ENCODE results near the gene NHS. TPM values are rescaled to one million over a fixed set of nuclear protein-coding genes. Genes with fewer than 3 reads are reported as not detected.

NHS gene
- polyA plus RNA-seq, 6 donors from 2014 or later, result not detected

DNA sequence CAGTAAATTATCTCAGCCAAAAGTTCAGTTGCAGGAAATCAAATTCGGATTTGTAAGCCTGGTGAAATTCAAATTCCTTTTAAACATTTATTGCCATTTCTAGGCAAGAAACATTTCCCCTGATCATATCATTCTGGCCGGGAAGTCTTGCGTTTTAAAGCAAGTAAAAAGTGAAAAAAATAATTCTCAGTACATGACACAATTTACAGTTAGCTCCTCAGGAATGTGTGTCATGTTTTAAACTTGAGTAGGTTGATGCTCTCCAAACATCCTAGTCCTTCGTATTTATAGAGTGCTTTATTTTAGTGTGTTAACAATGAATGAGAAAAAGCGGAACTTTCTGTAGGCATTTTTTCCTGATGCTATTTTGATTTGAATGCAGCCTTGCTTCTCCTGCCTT lies 204.0 kb downstream of the NHS start:
- peaks cover 14 to 37% (median 16%) of the 10 kb centered on the region in 3 donors for H3K27me3 Mint-ChIP-seq
- no peak overlapping the region for H3K27ac Mint-ChIP-seq

DNA sequence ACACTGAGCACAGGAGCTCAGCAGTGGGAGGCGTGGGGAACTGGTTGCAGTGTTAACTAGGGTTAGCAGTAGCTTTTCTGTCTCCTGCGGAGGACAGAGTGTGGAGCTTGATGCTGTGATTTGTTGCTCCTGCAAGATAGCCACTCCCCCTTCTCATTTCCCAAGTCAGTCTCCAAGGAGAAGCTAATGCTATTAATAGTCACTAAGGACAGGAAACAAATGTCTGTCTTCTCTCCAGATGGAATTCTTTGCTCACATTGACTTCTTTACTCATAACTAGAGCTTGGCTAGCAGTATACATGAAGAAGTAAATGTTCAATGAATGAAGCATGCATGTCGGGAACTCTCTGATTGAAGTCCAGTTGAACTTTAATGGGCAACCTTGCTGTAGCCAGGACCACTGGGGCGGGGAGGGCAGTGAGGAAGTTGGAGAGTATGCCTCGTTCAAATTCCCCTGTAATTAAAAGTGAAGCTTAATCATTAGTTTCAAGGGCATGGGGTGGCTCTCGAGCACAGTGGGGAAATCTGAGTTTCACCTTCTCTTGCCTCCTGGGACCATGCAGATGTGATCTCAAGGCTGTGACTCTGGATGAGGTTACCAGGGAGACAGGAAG lies 205.6 kb downstream of the NHS start:
- Mint-ChIP-seq H3K4me3 (no peak overlapping the region), H3K27ac (peak overlapping the region in 1 of 6 donors; percentile 18), H3K9me3 (peaks cover 0 to 6% (median under 1%) of the 10 kb centered on the region in 7 donors), H3K27me3 (peaks cover 7 to 30% (median 9%) of the 10 kb centered on the region in 3 donors), H3K4me1 (no peaks in the 10 kb centered on the region), H3K36me3 (no peaks in the 10 kb centered on the region)
- ATAC-seq (ENCODE audit: low read depth in 2 of 2) (no peak), DNase-seq (no peak)

More for the DNA sequence above, 204.0 kb downstream of the NHS start:
- DNase-seq (no peak), ATAC-seq (ENCODE audit: low read depth in 2 of 2) (no peak)
- no peaks in the 10 kb centered on the region for H3K4me1 Mint-ChIP-seq
- H3K4me3 Mint-ChIP-seq, result no peak overlapping the region
- peaks cover 0 to 11% (median 4%) of the 10 kb centered on the region in 7 donors for H3K9me3 Mint-ChIP-seq
- H3K36me3 Mint-ChIP-seq, result peaks cover 0 to 5% of the 10 kb centered on the region in 2 donors

DNA sequence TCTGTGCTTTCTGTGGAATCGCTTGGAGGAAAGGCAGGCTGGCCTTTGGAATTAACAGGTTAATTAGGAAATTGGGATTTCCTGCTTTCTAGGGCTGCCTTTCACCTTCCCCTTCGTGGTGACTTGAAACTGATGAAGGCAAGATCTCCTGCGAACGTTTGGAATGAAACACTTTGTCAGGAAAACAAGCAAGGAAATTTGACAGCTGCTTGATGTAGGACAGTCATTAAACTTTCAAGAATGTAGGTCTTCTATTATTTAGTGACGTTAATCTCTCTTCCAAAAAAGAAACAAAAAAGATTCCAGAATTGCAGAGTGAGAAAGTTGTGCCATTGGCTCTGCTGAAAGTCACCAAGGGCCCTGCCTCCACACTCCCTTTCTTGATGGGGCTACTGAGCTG lies 206.6 kb downstream of the NHS start:
- H3K9me3 Mint-ChIP-seq, result peaks cover 0 to 7% (median 0%) of the 10 kb centered on the region in 7 donors
- H3K27ac Mint-ChIP-seq, result no peak overlapping the region
- no peak overlapping the region for H3K4me3 Mint-ChIP-seq
- no peaks in the 10 kb centered on the region for H3K36me3 Mint-ChIP-seq
- peaks cover 0 to 26% (median 6%) of the 10 kb centered on the region in 3 donors for H3K27me3 Mint-ChIP-seq
- ATAC-seq (ENCODE audit: low read depth in 2 of 2), result no peak
- H3K4me1 Mint-ChIP-seq, result no peaks in the 10 kb centered on the region
- no peak for DNase-seq

DNA sequence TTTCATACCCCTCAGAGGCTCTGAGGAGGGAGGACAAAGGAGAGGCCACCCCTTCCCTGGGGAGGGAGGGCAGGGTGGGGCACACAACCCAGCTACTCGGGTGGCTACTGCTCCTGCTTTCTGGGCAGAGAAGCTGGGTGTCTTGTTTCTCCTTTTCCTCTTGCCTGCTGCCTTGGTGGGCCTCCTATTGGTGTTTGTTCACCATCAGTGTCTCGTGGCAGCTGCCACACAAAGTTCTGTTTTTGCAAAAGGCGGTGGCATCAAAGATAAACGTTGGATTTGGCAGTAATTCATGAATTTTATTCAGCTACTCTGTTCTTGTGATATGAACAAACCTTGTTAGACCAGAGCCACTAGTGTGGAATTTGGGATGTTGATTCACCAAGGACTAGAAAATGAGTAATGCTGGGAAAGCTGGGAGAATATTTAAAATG lies 209.3 kb downstream of the NHS start:
- H3K4me3 Mint-ChIP-seq, result no peak overlapping the region
- no peaks in the 10 kb centered on the region for H3K4me1 Mint-ChIP-seq
- H3K27ac Mint-ChIP-seq, result no peak overlapping the region
- no peak for DNase-seq
- ATAC-seq (ENCODE audit: low read depth in 2 of 2), result no peak
- H3K9me3 Mint-ChIP-seq, result peaks cover 0 to 7% (median 0%) of the 10 kb centered on the region in 7 donors
- peaks cover 0 to 23% (median 6%) of the 10 kb centered on the region in 3 donors for H3K27me3 Mint-ChIP-seq
- no peaks in the 10 kb centered on the region for H3K36me3 Mint-ChIP-seq

DNA sequence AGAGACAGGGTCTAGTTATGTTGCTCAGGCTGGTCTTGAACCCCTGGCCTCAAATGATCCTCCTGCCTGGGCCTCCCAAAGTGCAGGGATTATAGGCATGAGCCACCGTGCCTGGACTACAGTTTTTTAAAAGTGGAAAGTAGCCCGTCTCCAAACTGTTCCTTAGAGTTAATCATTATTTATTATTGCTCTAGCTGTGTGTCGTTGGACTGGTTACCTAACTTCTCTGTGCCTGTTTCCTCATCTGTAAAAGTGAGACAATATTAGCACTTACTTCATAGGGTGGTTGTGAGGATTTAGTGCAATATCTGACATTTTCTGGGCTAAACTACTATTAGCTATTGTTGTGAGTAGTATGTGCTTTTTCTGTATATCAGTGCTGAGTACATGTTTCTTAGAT lies 210.0 kb downstream of the NHS start:
- ATAC-seq (ENCODE audit: low read depth in 2 of 2), result no peak
- Mint-ChIP-seq H3K27me3 (peaks cover 0 to 16% (median 6%) of the 10 kb centered on the region in 3 donors), H3K36me3 (no peaks in the 10 kb centered on the region), H3K4me1 (no peaks in the 10 kb centered on the region), H3K9me3 (peaks cover 0 to 7% (median 0%) of the 10 kb centered on the region in 7 donors), H3K4me3 (no peak overlapping the region), H3K27ac (no peak overlapping the region)
- DNase-seq, result no peak

DNA sequence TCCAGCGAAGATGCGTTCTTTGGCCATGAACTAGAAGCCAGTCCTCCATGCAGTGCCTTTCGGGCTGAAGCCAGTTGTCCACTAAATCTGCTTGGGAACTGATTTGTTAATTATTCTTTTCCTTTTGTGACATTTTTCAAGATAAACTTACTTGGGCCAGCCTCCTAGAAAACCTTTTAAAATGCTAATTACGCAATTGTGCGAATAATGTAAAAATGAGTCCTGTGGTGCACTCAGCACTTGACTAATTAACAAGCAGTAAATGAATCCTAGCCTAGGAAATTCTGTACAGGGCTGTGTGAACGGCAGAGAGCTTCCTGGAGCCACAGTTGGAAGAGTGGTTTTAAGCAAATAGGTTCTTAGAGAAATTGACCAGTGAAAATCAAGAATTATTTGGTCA lies 212.4 kb downstream of the NHS start:
- H3K4me3 Mint-ChIP-seq, result no peak overlapping the region
- H3K27ac Mint-ChIP-seq, result no peak overlapping the region
- no peaks in the 10 kb centered on the region for H3K4me1 Mint-ChIP-seq
- DNase-seq (no peak), ATAC-seq (ENCODE audit: low read depth in 2 of 2) (no peak)
- H3K36me3 Mint-ChIP-seq, result no peaks in the 10 kb centered on the region
- H3K9me3 Mint-ChIP-seq, result peaks cover 0 to 2% (median 0%) of the 10 kb centered on the region in 7 donors
- H3K27me3 Mint-ChIP-seq, result peaks cover 0 to 8% (median 3%) of the 10 kb centered on the region in 3 donors

DNA sequence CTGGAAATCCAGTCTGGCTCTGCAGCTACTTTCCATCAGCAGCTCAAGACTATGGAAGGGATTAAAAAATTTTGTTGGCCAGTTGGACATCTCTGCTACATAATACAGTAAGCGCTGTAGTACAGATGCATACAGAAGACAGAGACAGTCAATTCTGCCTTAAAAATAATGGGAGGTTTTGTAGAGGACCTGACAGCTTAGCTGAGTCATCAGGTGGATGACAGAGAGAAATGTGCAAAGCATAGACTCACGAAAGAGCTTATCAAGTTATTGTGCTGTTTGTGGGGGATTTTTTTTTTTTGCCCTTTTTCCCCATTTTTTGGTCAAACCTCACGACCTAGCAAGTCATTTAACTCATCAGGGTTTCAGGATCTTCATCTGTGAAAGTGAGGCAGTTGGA lies 213.3 kb downstream of the NHS start:
- Mint-ChIP-seq H3K27ac (no peak overlapping the region), H3K4me3 (no peak overlapping the region), H3K9me3 (peaks cover 0 to 2% (median 0%) of the 10 kb centered on the region in 7 donors), H3K27me3 (peaks cover 0 to 8% (median 3%) of the 10 kb centered on the region in 3 donors), H3K36me3 (no peaks in the 10 kb centered on the region), H3K4me1 (no peaks in the 10 kb centered on the region)
- ATAC-seq (ENCODE audit: low read depth in 2 of 2) (no peak), DNase-seq (no peak)

DNA sequence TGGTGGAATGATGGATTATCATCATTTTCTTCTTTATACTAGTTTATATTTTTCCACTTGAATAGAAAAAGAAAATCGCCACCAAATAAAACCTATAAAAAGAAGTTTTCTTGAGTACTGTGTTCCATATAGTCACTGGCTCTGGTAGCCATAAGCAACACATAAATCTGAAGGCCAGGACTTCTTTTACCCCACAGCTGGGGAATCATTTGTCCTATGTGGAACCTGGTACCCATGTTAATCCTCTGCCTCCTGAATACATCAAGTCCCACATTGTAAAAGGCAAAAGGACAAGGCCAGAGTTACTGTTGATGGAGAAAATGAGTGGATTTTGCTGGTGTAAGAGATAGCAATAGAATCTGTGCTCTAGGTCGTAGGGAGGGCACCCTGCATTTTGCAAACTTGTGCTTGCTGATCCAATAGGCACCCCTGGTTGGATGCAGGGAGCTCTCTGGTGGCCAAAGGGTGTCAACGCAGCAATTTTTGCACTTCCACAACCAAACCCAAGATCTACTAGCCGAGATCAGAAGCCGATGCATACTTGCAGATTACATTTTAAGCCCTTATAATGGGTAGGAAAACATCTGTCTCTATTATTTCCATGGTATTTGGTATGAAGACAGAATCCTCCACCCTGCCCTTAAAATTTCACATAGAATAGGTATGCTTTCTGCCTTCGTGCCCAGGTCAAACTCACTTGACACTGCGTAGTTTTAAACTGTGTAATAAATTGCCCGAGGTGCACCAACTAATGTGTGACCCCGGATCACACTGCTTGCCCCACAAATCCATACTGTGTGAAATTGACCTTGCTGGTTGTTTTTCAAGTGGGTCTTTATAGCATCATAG lies 216.1 kb downstream of the NHS start:
- H3K27me3 Mint-ChIP-seq, result peaks cover 0 to 20% (median 5%) of the 10 kb centered on the region in 3 donors
- H3K4me3 Mint-ChIP-seq, result no peak overlapping the region
- ATAC-seq (ENCODE audit: low read depth in 2 of 2), result no peak
- no peak overlapping the region for H3K27ac Mint-ChIP-seq
- H3K36me3 Mint-ChIP-seq, result no peaks in the 10 kb centered on the region
- peaks cover 0 to under 1% (median 0%) of the 10 kb centered on the region in 7 donors for H3K9me3 Mint-ChIP-seq
- DNase-seq, result no peak
- H3K4me1 Mint-ChIP-seq, result no peaks in the 10 kb centered on the region

DNA sequence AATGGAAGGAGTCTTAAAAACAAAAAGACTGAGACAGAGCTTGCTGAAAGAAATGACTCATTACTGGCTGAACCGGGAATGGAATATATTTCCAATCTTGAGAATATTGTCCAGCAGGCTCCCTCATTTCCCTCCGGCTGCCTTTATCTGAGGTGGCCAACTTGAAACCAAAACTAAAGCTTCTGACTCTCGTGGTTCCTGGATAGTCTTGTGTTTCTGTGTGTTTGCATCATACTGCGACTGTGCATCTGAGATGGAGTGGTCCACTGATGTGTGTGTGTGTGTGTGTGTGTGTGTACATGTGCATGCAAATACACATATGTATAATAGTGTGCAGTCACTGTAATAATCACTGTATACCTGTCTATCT lies 216.7 kb downstream of the NHS start:
- Mint-ChIP-seq H3K9me3 (no peaks in the 10 kb centered on the region), H3K4me1 (no peaks in the 10 kb centered on the region), H3K27me3 (peaks cover 0 to 25% (median 7%) of the 10 kb centered on the region in 3 donors), H3K27ac (no peak overlapping the region), H3K36me3 (no peaks in the 10 kb centered on the region), H3K4me3 (no peak overlapping the region)
- ATAC-seq (ENCODE audit: low read depth in 2 of 2) (no peak), DNase-seq (no peak)

DNA sequence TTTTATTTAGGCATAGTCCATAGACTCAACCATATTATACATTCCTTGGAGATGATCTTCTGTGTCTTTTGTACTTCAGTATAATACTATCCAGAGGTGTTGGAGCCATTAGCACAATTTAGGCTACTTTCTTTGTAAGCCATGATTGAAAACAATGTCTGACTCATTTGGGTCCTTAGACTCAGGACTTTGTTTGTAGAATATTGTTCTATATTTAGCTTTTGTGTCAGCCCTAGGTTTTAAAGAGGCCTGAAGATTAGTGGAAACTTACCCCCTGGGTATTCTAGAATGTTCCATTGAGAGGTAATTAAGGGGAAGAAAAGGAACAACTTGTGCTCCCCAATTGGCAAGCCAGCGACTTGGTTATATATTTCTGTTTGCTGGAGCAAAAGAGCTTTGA lies 217.1 kb downstream of the NHS start:
- Mint-ChIP-seq H3K27me3 (peaks cover 0 to 25% (median 7%) of the 10 kb centered on the region in 3 donors), H3K36me3 (no peaks in the 10 kb centered on the region), H3K4me1 (no peaks in the 10 kb centered on the region), H3K4me3 (no peak overlapping the region), H3K9me3 (no peaks in the 10 kb centered on the region), H3K27ac (no peak overlapping the region)
- DNase-seq (no peak), ATAC-seq (ENCODE audit: low read depth in 2 of 2) (no peak)

DNA sequence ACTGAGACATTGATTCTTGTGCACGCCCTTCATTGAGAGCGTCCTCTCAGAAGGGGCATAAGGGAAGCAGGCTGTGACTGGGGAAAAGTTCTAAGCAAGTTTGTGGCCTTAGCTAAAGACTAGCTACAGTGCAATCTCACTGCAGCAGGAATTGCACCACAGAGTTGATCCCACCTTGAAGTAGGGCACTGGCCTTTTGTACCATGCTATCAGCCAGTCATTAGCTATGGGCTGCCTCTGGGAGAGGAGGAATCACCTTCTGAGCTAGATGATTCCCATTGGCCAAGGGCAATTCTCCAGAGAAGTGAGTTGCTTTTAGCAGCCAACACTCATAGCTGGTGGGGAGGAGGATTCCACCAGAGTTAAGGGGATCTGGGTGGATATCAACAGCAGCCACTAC lies 219.7 kb downstream of the NHS start:
- H3K9me3 Mint-ChIP-seq, result no peaks in the 10 kb centered on the region
- peaks cover 6 to 34% (median 14%) of the 10 kb centered on the region in 3 donors for H3K27me3 Mint-ChIP-seq
- no peaks in the 10 kb centered on the region for H3K4me1 Mint-ChIP-seq
- ATAC-seq (ENCODE audit: low read depth in 2 of 2) (no peak), DNase-seq (no peak)
- H3K27ac Mint-ChIP-seq, result no peak overlapping the region
- no peak overlapping the region for H3K4me3 Mint-ChIP-seq
- no peaks in the 10 kb centered on the region for H3K36me3 Mint-ChIP-seq

DNA sequence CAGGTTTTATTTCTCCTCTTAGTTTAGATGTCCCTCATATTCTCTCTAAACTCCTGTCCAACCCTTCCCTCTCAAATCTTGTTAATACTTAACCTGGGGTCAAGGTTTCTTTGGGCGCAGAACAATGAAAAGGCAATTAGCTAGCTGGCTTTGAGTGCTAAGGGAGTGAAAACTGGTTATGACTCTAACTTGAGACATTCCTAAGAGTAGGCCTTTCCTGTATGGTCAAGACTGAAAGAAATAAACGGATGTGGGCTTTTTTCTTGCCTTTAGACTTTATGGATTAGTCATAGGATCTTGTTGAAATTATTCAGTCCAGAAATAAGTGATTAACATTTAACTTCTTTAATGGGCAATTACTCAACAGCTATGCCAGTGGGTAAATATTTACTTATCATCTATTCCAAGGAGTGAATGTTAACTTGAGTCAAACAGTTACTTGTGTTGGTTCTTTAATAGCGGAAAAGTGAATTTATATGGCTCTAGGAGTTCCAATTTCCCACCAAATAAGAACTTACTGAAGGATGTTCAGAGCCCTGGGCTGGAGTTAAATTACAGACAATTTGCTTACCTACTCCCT lies 220.5 kb downstream of the NHS start:
- Mint-ChIP-seq H3K27me3 (peaks cover 14 to 39% (median 14%) of the 10 kb centered on the region in 3 donors), H3K4me1 (no peaks in the 10 kb centered on the region), H3K27ac (no peak overlapping the region), H3K9me3 (peaks cover 0 to 2% (median 1%) of the 10 kb centered on the region in 7 donors), H3K36me3 (no peaks in the 10 kb centered on the region), H3K4me3 (no peak overlapping the region)
- ATAC-seq (ENCODE audit: low read depth in 2 of 2) (no peak), DNase-seq (no peak)

DNA sequence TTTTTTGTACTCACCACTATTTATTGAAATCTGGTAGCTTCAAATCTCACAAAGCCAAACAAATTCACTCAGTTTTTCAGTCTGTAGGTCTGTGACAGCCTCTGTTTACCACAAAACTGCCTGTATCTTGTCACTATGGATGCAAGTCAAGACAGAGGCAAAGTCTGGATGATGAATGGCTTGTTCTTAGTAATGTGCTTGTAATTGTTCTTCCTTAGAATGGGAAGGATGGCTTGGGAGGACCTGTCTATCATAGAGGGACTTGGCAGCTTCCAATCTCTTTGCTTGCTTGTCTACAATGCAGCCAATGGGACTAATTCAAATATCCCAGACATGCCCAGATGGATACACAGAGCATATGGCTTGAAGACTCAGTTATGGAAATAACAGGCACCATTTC lies 221.1 kb downstream of the NHS start:
- Mint-ChIP-seq H3K36me3 (no peaks in the 10 kb centered on the region), H3K4me1 (no peaks in the 10 kb centered on the region), H3K27ac (peak overlapping the region in 1 of 6 donors; percentile 27), H3K4me3 (no peak overlapping the region), H3K27me3 (peaks cover 12 to 39% (median 20%) of the 10 kb centered on the region in 3 donors), H3K9me3 (peaks cover 0 to 5% (median 1%) of the 10 kb centered on the region in 7 donors)
- no peak for ATAC-seq (ENCODE audit: low read depth in 2 of 2)
- no peak for DNase-seq
